D721Med (cell line): ENCODE data around the gene ADNP2.

Experiments
- DNase-seq: peaks from one replicate; pipeline ENCODE4 v3.0.0; 2011; ENCODE audit warnings: low spot score; ENCODE audit not compliant: insufficient read length
- FAIRE-seq: peaks from 2 replicates; lab custom pipeline; 2011; peaks lifted over from hg19 to GRCh38; lab: Jason Lieb, UNC
- CTCF ChIP-seq: IDR thresholded peaks from 2 replicates; pipeline ENCODE4 v1.5.1; 2012; ENCODE audit warnings: mild to moderate bottlenecking, control low read depth; ENCODE audit not compliant: insufficient read depth; ENCODE audit errors: missing control alignments

The ADNP2 gene

GRCh38 chr18:80129672-80130367 lies 20.8 kb downstream of the ADNP2 start:
- DNase-seq (no peak), FAIRE-seq (peak; percentile 97)
- TF ChIP-seq CTCF: no peak

- FAIRE-seq: no peak
- no peak for TF ChIP-seq CTCF
- DNase-seq: no peak
These were observed 21.5 kb downstream of the ADNP2 start for GRCh38 chr18:80130555-80130954.

- no peak for TF ChIP-seq CTCF
- DNase-seq: no peak
- FAIRE-seq: peak; percentile 99
These were observed 23.2 kb downstream of the ADNP2 start for GRCh38 chr18:80132180-80132812.

- no peak for DNase-seq
- no peak for TF ChIP-seq CTCF
- FAIRE-seq: peak; percentile 100
These were observed 24.1 kb downstream of the ADNP2 start for GRCh38 chr18:80133124-80133523.

- DNase-seq (no peak), FAIRE-seq (no peak)
- no peak for TF ChIP-seq CTCF
These were observed 26.1 kb downstream of the ADNP2 start for GRCh38 chr18:80135136-80135535.

GRCh38 chr18:80136679-80137078 lies 27.6 kb downstream of the ADNP2 start:
- FAIRE-seq: no peak
- no peak for TF ChIP-seq CTCF
- DNase-seq: no peak

GRCh38 chr18:80137137-80137536 lies 28.1 kb downstream of the ADNP2 start:
- FAIRE-seq: no peak
- no peak for DNase-seq
- no peak for TF ChIP-seq CTCF
